Measurements from ENCODE around the gene ELF5.

ELF5 gene

DNA sequence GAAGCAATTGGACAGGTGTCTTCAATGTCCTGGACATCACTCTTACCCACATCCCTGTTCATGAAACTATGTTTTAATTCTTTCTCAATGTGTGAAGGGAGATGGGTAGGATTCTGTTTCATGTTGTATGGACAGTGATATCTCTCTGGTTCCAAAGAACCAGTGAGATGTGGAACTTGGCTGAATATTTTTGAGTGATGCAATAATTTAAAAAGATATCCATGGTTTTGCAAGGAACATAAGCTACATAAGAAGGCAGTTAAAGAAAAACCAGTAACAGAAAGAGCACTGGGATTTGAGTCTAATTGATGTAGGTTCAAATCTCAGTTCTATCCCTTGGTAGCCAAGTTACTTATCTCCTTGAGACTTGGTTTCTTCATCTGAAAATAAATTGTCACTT, 7.7 kb upstream of the ELF5 start:
- no peak for DNase-seq

DNA sequence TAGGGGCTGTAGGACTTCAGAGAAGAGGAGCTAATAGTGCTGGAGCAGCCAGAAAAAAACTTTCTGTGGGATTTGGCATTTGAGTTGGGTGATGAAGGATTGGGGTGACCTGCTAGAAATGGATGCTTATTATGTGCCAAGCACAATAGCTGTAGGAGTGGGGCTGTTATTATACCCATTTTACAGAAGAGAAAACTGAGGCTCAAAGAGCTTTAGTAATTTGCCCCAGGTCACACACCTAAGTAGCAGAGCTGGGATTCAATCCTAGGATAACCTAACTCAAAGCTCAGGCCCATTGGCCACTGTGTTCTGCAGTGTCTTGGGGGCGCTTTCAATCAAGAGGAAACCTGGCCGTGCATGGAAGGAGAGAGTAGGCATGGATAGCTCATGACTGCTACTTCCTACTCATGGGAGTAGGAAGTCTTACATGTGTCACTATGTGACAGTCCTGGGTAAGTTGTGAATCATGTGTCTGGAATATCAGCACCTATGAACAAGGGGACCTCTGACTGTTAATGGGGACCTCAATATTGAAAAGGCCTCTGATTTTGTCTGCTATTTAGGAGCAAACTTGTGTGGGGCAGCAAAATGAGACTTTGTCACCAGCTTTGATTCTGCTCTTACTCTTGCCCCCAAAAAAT, 6.1 kb upstream of the ELF5 start:
- no peak for DNase-seq

GRCh38 chr11:34516247-34517040, 2.9 kb upstream of the ELF5 start:
- DNase-seq = no peak

GRCh38 chr11:34514597-34514996, 1.0 kb upstream of the ELF5 start:
- no peak for DNase-seq

DNA sequence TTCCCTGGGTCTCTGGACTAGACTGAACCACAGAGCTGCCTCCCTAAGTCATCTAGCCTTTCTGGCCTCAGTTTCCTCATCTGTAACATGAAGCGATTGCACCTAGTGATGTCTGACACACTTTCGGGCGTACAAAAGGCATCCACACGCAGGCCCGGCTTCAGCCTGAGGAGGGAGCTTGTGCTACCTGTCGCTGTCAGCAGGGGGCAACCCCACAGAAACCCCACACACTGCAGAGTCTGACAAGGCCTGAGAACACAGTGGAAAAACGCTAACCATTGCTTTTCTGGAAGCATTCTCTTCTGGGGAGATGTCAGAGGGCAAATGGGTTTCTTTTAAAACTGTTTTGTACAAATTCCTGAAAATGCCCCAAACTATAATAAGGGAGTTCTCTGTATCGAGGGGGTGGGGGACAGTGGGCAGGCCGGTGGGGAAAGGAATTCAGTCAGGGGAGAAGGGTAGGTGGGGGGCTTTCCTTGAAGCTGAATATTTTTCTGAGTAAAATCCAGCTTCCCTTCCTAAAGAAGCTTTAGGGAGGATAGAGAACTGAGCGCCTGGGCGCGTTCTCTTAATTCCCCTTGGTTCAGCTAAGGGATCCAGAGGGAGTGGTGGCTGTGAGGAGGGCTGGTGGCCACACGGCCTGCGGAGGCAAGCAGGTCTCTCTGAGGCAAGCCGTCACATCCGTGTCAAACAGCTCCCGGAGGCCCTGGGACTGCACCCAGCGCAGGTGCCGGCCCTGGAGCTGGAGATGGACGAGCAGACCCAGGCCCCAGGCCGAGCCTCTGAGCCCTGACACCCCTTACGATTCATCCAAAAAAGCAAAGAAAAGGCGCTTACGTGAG, 533 bp downstream of the ELF5 start:
- peak; percentile 71 for DNase-seq

DNA sequence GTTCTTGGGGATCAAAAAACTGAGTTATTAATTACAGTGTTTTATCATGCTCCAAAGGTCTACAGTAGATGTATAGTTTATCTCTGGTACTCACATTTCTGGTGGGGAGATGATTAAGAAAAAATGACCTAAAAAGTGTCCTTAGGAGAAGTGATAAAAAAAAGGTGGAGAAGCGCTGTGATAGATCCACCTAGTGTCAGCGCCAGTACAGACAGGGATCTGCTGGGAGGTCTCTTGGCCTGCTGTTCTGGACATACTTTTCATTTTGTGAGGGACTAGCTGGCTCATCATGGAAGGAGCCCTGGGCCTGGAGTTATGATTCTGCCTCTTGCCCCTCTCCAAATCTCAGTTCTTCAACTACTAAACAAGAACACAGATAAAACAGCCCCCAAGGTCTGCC, 2.9 kb downstream of the ELF5 start:
- DNase-seq = no peak

DNA sequence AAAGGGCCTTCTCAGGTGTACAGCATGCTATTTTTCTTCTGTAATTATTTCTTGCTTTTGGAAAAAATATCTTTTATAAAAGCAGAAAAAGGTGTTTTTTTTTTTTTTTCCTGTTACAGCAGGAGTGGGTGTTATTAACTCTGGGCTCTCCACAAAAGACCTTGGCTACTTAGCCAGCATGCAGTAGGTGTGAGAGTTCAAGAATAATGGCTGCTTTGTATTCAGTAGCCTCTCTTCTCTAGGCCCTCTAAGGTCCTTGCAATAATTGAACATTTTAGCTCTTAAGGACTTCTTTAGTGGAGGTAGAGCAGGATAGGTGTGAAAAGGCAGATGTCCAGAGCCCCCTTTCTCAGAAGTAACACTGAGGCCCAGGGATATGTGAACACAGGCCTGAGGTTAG, 3.4 kb downstream of the ELF5 start:
- no peak for DNase-seq

DNA sequence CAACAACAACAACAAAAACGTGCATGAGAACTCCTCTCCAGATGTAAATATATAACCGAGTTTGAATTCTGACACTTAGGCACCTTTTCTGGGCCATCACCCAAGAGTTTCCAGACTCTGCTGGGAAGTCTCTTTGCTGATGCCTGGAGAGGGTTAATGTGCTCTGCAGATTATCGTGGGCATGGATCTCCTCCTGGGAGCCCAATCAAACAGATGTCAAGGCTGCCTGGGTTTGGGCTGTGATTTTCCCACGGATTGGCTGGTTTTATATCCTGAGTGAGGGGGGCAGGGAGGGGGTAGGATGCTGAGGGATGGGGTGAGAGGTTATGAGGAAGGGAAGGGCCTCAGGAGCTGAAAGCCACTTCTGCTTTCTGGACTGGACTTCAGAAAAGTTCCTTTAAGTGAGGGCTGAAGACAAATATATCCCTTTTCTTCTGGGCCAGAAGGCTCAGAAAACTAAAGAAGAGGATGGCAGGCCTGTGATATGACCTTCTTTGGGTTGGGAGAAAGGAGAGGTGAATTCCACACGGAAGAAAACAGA, 4.2 kb downstream of the ELF5 start:
- no peak for DNase-seq

- no peak for DNase-seq
Observed at GRCh38 chr11:34508524-34508923, 5.1 kb downstream of the ELF5 start.

GRCh38 chr11:34507610-34508009, 6.0 kb downstream of the ELF5 start:
- DNase-seq = no peak

GRCh38 chr11:34507156-34507555, 6.4 kb downstream of the ELF5 start:
- DNase-seq = no peak

GRCh38 chr11:34505874-34506273, 7.7 kb downstream of the ELF5 start:
- no peak for DNase-seq

- DNase-seq = no peak
Observed at GRCh38 chr11:34502949-34503348, 10.6 kb downstream of the ELF5 start.

- DNase-seq = no peak
Observed at GRCh38 chr11:34501949-34502348, 11.6 kb downstream of the ELF5 start.

DNA sequence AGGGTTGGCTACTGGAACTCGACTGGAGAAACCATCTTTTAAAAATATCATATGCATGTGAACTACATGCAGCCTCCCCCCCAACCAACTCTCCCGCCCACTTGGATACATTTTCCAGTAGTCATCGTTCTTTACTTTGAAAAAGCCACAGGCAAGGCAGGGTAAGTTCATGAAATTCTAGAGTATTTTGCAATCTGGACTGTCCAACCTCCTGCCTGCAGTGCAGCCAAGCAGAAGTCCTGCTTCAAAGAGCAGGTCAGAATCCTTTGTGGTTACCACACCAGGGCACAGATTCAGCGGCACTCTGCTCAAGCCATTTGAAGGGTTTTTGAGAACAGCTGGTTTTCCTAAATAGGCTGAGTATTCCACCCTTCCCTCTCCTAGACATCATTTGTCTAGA, 12.1 kb downstream of the ELF5 start:
- no peak for DNase-seq

- DNase-seq = no peak
Observed at GRCh38 chr11:34499719-34500500, 13.7 kb downstream of the ELF5 start.

DNA sequence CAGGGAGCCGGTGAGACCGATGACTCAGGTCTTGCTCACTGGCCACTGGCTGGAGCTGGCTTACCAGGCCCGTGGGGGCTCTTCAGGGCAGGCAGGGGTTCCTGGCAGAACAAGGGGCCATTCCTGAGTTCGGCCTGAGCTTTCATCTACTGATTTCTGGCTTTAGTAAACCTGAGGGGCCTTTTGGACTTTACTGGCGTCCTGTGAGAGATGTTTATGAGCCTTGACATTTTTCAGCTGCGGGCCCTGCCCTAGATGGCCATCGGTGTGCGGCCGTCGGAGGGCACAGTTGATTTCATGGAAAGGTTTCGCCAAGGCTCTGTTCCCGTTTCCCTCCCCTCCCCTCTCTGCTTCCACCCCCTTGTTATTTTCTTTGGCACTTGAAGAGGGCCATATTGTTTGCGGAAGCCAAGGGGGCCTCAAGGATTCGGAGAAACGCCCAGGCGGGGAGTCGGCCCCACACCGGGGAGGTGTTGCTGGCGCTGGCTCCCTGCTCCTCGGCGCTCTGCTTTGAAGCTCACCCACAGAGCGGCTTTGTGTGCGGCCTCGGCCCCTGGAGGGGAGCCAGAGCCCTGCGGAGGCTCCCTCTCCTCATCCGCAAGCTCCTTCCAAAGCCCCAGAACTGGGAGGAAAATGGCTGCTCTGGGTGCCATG, 17.7 kb downstream of the ELF5 start:
- DNase-seq = no peak

DNA sequence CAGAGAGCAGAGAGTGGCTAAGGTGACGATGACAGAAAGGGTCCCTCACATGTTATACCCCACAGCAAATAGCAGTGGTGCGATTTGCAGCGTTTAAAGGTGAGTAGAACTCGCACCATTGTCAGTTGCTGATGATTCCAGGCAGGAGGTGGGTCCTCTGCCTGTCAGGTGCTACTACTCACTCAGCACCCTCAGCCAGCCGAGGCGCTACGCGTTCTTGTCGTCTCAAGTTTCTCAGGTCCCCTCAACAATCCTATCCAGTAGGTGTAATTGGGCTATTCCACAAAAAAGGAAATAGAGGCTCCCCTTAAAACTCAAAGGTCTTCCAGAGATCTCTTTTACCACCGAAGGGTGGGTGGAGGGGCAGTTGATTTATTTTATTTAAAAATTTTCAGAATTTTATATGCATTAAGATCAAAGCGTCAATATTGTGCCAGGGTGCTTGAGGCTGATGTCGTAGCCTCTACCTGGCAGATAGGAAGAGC, 18.3 kb downstream of the ELF5 start:
- DNase-seq = no peak

GRCh38 chr11:34493926-34494595, 19.5 kb downstream of the ELF5 start:
- no peak for DNase-seq

DNA sequence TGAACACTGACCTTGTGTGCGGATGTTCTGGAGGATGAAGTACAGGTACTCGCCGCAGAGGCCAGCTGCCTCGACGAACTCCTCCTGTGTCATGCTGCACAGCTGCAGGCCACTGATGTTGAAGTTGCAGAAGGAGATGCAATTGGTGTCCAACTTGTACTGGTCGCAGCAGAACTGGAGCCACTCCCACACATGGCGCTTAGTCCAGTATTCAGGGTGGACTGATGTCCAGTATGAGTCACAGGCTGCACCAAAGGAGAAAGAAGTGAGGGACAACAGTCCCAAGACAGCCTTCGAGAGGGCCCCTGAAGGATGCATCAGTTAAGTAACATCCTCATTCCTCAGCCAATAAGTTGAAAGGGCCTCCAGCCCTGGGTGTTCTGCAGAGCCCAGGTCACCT, 20.1 kb downstream of the ELF5 start:
- no peak for DNase-seq

DNA sequence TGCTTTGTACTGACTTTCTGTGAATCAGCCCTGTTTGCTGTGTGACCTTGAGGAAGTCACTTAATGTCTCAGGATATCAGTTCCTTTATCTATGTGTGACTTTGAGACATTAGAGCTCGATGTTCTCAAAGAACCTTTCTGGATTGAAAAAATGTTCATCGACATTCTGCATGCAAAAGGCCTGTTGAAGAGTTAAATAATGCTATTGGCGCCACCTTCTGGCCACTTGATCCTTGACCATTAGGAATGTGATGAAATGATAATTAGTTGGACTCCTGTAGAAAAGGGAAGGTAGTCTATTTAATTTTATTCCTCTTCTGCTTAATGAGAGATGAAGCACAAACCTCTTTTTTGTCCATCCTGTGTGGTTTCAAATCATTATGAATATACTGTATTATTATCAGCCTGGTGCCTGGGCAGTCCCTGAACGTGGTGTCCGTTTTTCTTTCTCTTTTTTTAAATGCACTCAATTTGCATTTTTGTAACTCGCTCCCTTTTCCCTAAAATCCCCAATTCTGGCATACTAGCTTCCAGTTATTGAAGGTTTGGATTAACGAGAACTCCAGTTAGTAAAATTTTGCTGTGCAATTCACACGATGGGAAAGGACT, 20.7 kb downstream of the ELF5 start:
- peak; percentile 58 for DNase-seq
